NCI-H446 treated with DMSO at 0.1 percent for 48 hours (cell line): Measurements from ENCODE around the gene ROPN1B.

Experiments used
- DNase-seq: peaks from one replicate; lab custom pipeline; 2025; lab: John Stamatoyannopoulos, UW

Gene ROPN1B

GRCh38 chr3:126031981-126032471 lies 63.0 kb downstream of the ROPN1B start:
- DNase-seq = no peak
